ENCODE data around the gene KL.

DNA sequence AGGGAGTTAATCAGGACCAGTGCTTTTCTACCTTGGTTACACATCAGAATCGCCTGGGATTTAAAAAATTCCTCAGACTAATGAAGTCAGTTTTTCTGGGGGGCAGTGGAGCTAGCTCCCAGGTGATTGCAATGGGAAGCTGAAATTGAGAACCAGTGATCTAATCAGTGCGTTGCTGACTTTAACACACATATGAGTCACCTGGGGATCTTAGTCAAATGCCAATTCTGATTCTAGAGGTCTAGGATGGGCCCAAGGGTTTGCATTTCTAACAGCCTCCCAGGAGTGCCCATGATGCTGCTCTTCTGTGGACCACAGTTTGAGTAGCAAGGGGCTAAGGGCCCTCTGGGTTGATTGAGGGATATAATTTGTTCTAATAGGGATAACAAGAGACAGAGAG is 54.5 kb downstream of the KL start:
- TF ChIP-seq, protein P1, sequence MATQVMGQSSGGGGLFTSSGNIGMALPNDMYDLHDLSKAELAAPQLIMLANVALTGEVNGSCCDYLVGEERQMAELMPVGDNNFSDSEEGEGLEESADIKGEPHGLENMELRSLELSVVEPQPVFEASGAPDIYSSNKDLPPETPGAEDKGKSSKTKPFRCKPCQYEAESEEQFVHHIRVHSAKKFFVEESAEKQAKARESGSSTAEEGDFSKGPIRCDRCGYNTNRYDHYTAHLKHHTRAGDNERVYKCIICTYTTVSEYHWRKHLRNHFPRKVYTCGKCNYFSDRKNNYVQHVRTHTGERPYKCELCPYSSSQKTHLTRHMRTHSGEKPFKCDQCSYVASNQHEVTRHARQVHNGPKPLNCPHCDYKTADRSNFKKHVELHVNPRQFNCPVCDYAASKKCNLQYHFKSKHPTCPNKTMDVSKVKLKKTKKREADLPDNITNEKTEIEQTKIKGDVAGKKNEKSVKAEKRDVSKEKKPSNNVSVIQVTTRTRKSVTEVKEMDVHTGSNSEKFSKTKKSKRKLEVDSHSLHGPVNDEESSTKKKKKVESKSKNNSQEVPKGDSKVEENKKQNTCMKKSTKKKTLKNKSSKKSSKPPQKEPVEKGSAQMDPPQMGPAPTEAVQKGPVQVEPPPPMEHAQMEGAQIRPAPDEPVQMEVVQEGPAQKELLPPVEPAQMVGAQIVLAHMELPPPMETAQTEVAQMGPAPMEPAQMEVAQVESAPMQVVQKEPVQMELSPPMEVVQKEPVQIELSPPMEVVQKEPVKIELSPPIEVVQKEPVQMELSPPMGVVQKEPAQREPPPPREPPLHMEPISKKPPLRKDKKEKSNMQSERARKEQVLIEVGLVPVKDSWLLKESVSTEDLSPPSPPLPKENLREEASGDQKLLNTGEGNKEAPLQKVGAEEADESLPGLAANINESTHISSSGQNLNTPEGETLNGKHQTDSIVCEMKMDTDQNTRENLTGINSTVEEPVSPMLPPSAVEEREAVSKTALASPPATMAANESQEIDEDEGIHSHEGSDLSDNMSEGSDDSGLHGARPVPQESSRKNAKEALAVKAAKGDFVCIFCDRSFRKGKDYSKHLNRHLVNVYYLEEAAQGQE (IDR thresholded peaks at IDR 0.05; ENCODE audit: unreplicated experiment) = no peak
- TF ChIP-seq POLR2AphosphoS5 (IDR thresholded peaks at IDR 0.05; ENCODE audit: low read depth) = no peak
- TF ChIP-seq, protein P2, sequence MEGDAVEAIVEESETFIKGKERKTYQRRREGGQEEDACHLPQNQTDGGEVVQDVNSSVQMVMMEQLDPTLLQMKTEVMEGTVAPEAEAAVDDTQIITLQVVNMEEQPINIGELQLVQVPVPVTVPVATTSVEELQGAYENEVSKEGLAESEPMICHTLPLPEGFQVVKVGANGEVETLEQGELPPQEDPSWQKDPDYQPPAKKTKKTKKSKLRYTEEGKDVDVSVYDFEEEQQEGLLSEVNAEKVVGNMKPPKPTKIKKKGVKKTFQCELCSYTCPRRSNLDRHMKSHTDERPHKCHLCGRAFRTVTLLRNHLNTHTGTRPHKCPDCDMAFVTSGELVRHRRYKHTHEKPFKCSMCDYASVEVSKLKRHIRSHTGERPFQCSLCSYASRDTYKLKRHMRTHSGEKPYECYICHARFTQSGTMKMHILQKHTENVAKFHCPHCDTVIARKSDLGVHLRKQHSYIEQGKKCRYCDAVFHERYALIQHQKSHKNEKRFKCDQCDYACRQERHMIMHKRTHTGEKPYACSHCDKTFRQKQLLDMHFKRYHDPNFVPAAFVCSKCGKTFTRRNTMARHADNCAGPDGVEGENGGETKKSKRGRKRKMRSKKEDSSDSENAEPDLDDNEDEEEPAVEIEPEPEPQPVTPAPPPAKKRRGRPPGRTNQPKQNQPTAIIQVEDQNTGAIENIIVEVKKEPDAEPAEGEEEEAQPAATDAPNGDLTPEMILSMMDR (conservative IDR thresholded peaks at IDR 0.05; ENCODE audit: low read depth in 2 of 2) = no peak
